GM12878 (cell line): ENCODE measurements around the gene GLG1. TPM values are rescaled to one million over a fixed set of nuclear protein-coding genes. Genes with fewer than 3 reads are reported as not detected.

Experiments used
- ATAC-seq: fragments of 200-7000 bp; cut with Tn5 transposase; 3 replicates; pipeline ENCODE4 v1.9.1; 2020; ENCODE audit warnings: mild to moderate bottlenecking, moderate library complexity
- BruUV-seq: library from RNA; stranded (reverse); fragments of 400-500 nt; replicated peaks from 2 replicates; lab custom pipeline; 2021; lab: Mats Ljungman, UMichigan
- CTCF ChIA-PET: fragments of 300-600 bp; sonication (Branson Sonifier 250); formaldehyde crosslinking; extraction: SDS; loops from one replicate; lab custom pipeline; 2021; ENCODE audit warnings: inconsistent platforms; lab: Yijun Ruan, JAX
- POLR2A ChIA-PET: fragments of 350-600 bp; formaldehyde crosslinking; extraction: SDS; loops from one replicate; lab custom pipeline; 2021; ENCODE audit warnings: inconsistent platforms; lab: Charles Lee
- RAD21 ChIA-PET: fragments of 300-600 bp; sonication (Branson Sonifier 250); formaldehyde crosslinking; loops from one replicate; lab custom pipeline; 2023; ENCODE audit warnings: antibody characterized with exemption; ENCODE audit not compliant: unreplicated experiment; lab: Charles Lee
- SMC1A ChIA-PET: fragments of 300-600 bp; sonication (Branson Sonifier 250); formaldehyde crosslinking; loops from one replicate; lab custom pipeline; 2023; ENCODE audit not compliant: unreplicated experiment, uncharacterized antibody; lab: Charles Lee
- DNase-seq: peaks from one replicate; pipeline ENCODE4 v3.0.0-alpha.2; 2011; ENCODE audit warnings: low read depth, low spot score
- FAIRE-seq: peaks from 3 replicates; lab custom pipeline; 2011; peaks lifted over from hg19 to GRCh38; lab: Jason Lieb, UNC
- H2AFZ ChIP-seq: 2 replicates; pipeline ENCODE4 v1.6.0; 2011; ENCODE audit warnings: low read depth, low read length, control low read depth; ENCODE audit not compliant: control insufficient read depth
- H3K27ac ChIP-seq: 2 replicates; pipeline ENCODE4 v1.5.1; 2011; ENCODE audit warnings: control low read depth; ENCODE audit not compliant: control insufficient read depth, insufficient read depth
- H3K27me3 ChIP-seq, 2 experiments: replicated peaks in 1 of 2; 2 replicates each; pipeline versions ENCODE4 v1.6.0 to v1.6.1; 2011; ENCODE audit warnings: low read length in 1 of 2; ENCODE audit not compliant: control insufficient read depth in 2 of 2, insufficient read depth in 2 of 2
- H3K36me3 ChIP-seq, 2 experiments: 2 replicates each; pipeline ENCODE4 v1.5.1; 2011; ENCODE audit warnings: low read length in 1 of 2; ENCODE audit not compliant: control insufficient read depth in 2 of 2, insufficient read depth in 2 of 2
- H3K4me1 ChIP-seq: 2 replicates; pipeline ENCODE4 v1.6.1; 2011; ENCODE audit warnings: mild to moderate bottlenecking, low read length, moderate library complexity, mixed read lengths; ENCODE audit not compliant: control insufficient read depth, insufficient read depth
- H3K4me2 ChIP-seq: 2 replicates; pipeline ENCODE4 v1.6.0; 2011; ENCODE audit warnings: control low read depth; ENCODE audit not compliant: control insufficient read depth, insufficient read depth
- H3K4me3 ChIP-seq: fragments of 200-600 bp; sonication (generic); 2 replicates; pipeline ENCODE4 v1.5.1; 2016
- H3K79me2 ChIP-seq: 2 replicates; pipeline ENCODE4 v1.6.0; 2011; ENCODE audit warnings: low read length; ENCODE audit not compliant: control insufficient read depth, insufficient read depth
- H3K9ac ChIP-seq: 2 replicates; pipeline ENCODE4 v1.8.0; 2011; ENCODE audit warnings: low read length, control low read depth, mixed read lengths; ENCODE audit not compliant: control insufficient read depth, insufficient read depth
- H3K9me3 ChIP-seq: replicated peaks from 3 replicates; pipeline ENCODE4 v1.5.1; 2011; ENCODE audit warnings: mild to moderate bottlenecking, low read length; ENCODE audit not compliant: control insufficient read depth, insufficient read depth
- H4K20me1 ChIP-seq: 2 replicates; pipeline ENCODE4 v1.6.0; 2011; ENCODE audit not compliant: control insufficient read depth, insufficient read depth
- ATF3 ChIP-seq: IDR thresholded peaks from 2 replicates; pipeline ENCODE4 v1.6.1; 2011; ENCODE audit warnings: low read depth, mild to moderate bottlenecking, low read length, moderate library complexity, borderline replicate concordance; ENCODE audit errors: extremely low read depth
- E2F4 ChIP-seq: IDR thresholded peaks from 2 replicates; pipeline ENCODE4 v1.6.1; 2012; ENCODE audit warnings: low read depth, low read length, improper control_type of control experiment
- ESRRA ChIP-seq: IDR thresholded peaks from 2 replicates; pipeline ENCODE4 v1.6.1; 2012; ENCODE audit warnings: mild to moderate bottlenecking, low read length, improper control_type of control experiment
- ETV6 ChIP-seq, 2 experiments: fragments of 450-650 bp in 1 of 2; IDR thresholded peaks in 1 of 2; conservative IDR thresholded peaks in 1 of 2; 2 replicates each; pipeline ENCODE4 v1.6.1; 2014; ENCODE audit warnings: antibody characterized with exemption in 1 of 2, borderline replicate concordance in 1 of 2, low read depth in 1 of 2, mild to moderate bottlenecking in 1 of 2, moderate library complexity in 1 of 2
- HCFC1 ChIP-seq: fragments of 150-350 bp; IDR thresholded peaks from 2 replicates; pipeline ENCODE4 v1.6.1; 2014; ENCODE audit warnings: low read length
- KLF5 ChIP-seq: fragments of 450-650 bp; IDR thresholded peaks from 2 replicates; pipeline ENCODE4 v1.6.1; 2014; ENCODE audit warnings: mild to moderate bottlenecking; ENCODE audit not compliant: partially characterized antibody
- PML ChIP-seq: IDR thresholded peaks from 2 replicates; pipeline ENCODE4 v1.6.1; 2012; ENCODE audit warnings: low read length, inconsistent platforms
- RB1 ChIP-seq: fragments of 450-650 bp; formaldehyde crosslinking; IDR thresholded peaks from 2 replicates; pipeline ENCODE4 v1.6.1; 2017; ENCODE audit warnings: mild to moderate bottlenecking, borderline replicate concordance
- ZNF622 ChIP-seq: fragments of 450-650 bp; IDR thresholded peaks from 2 replicates; pipeline ENCODE4 v1.6.1; 2017; ENCODE audit warnings: mild to moderate bottlenecking, inconsistent platforms
- ZNF687 ChIP-seq: fragments of 450-650 bp; IDR thresholded peaks from 2 replicates; pipeline ENCODE4 v1.6.1; 2017; ENCODE audit warnings: mild to moderate bottlenecking, moderate library complexity
- WGBS: methylation state at CpG from one replicate; pipeline ENCODE4 v1.1.6; 2016; ENCODE audit warnings: low lambda C conversion rate; ENCODE audit not compliant: insufficient replicate concordance, insufficient coverage; ENCODE audit errors: missing lambda C conversion rate; 5-methylcytosine and 5-hydroxymethylcytosine counted together
- in situ Hi-C: fragments of 300-500 bp; cut with MboI; formaldehyde crosslinking; loops from 9 replicates; pipeline ENCODE4 v1.14.3; 2018; ENCODE audit warnings: mixed read lengths
- intact Hi-C: fragments of 100-400 bp; cut with micrococcal nuclease; formaldehyde crosslinking; loops from one replicate; pipeline ENCODE4 v1.14.2; 2022; ENCODE audit not compliant: unreplicated experiment
- polyA plus RNA-seq, 11 experiments: library from polyadenylated mRNA; depleted of rRNA in 4 of 11; unstranded in 6 of 11; stranded (reverse) in 5 of 11; fragments of >200 nt; fragmentation: Nextera tagmentation in 4 of 11; fragmentation: Illumina TruSeq in 1 of 11; extraction: Ambion mirVana in 4 of 11; extraction: Trizol in 1 of 11; gene quantifications; 1 replicate in 1 of 11; 2 replicates in 10 of 11; pipeline versions ENCODE4 v1.2.1 to v1.2.3, GENCODE V29; 2011 to 2016; ENCODE audit warnings: inconsistent platforms in 2 of 11, missing spikeins in 2 of 11, low read depth in 1 of 11
- total RNA-seq, 4 experiments: library from RNA; depleted of rRNA in 3 of 4; stranded (reverse); fragments of >200 nt in 3 of 4; fragmentation: Illumina TruSeq in 1 of 4; extraction: Trizol in 1 of 4; gene quantifications; 2 replicates each; pipeline versions ENCODE4 v1.2.1 to v1.2.3, GENCODE V29; 2013 to 2021

GLG1 gene
- total and polyA plus RNA-seq, 10 of the 15 experiments (the other 5 are each of a cell fraction or from before 2014, with no cell fraction given), result 7.6 to 49.4 (median 28.2) TPM

GRCh38 chr16:74583926-74584666, 22.8 kb downstream of the GLG1 start:
- FAIRE-seq, result no peak
- Histone ChIP-seq H3K4me1 (peaks cover 11% of the 10 kb centered on the region), H3K79me2 (peaks cover 58% of the 10 kb centered on the region)

GRCh38 chr16:74582970-74583369, 23.9 kb downstream of the GLG1 start:
- ChIA-PET CTCF (no interaction called here), POLR2A (interaction anchor here (0.5 to 2.8 kb wide), 4 partner anchors 23 to 833 kb away, joined by 3 to 10 read pairs (median 8); partner anchors contain the start of gene GLG1), SMC1A (interaction anchor here (1.2 kb wide), 2 partner anchors 11 to 24 kb away, joined by 3 to 5 read pairs; partner anchors contain the start of gene GLG1), RAD21 (interaction anchor here (0.5 kb wide), 1 partner anchor 303 kb away, joined by 3 read pairs; no protein-coding TSS in a partner anchor)
- peaks cover 67% of the 10 kb centered on the region for H3K79me2 ChIP-seq
- H2AFZ ChIP-seq, result no peak overlapping the region
- no peaks in the 10 kb centered on the region for H3K36me3 ChIP-seq
- no peaks in the 10 kb centered on the region for H3K27me3 ChIP-seq
- ATAC-seq (no peak), FAIRE-seq (no peak), DNase-seq (no peak)
- H3K4me1 ChIP-seq, result peaks cover 22% of the 10 kb centered on the region
- no peaks in the 10 kb centered on the region for H3K9me3 ChIP-seq
- in situ Hi-C loops, result no loop called here
- intact Hi-C loops, result no loop called here
- no peak overlapping the region for H3K9ac ChIP-seq
- H4K20me1 ChIP-seq, result no peaks in the 10 kb centered on the region
- H3K4me3 ChIP-seq, result no peak overlapping the region
- WGBS, result 100% methylated on average over 1 of the region's 1 CpG
- BruUV-seq, result no TSS peak
- no peak overlapping the region; the same call in 1 of the 2 replicates for H3K27ac ChIP-seq
- H3K4me2 ChIP-seq, result no peak overlapping the region
- TF ChIP-seq PML (no peak), RB1 (no peak), ESRRA (no peak), E2F4 (no peak), ATF3 (no peak), HCFC1 (no peak), KLF5 (no peak), ZNF622 (no peak), ZNF687 (no peak)

More at GRCh38 chr16:74583926-74584666, 22.8 kb downstream of the GLG1 start:
- SMC1A ChIA-PET, result interaction anchor here (1.2 kb wide), 1 partner anchor 23 kb away, joined by 5 read pairs; the partner anchor contains the start of gene GLG1
- no peaks in the 10 kb centered on the region for H3K36me3 ChIP-seq
- RAD21 ChIA-PET, result interaction anchor here (0.6 kb wide), 1 partner anchor 25 kb away, joined by 3 read pairs; no protein-coding TSS in a partner anchor
- in situ Hi-C loops (no loop called here), intact Hi-C loops (no loop called here)
- DNase-seq (no peak), ATAC-seq (no peak)
- TF ChIP-seq HCFC1 (no peak), ETV6 (conservative IDR thresholded peaks at IDR 0.05 in 1 of 2, IDR thresholded peaks at IDR 0.05 in 1 of 2; ENCODE audit: borderline replicate concordance in 1 of 2, low read depth in 1 of 2) (no peak)
- H3K4me3 ChIP-seq, result no peak overlapping the region
- no peaks in the 10 kb centered on the region for H3K27me3 ChIP-seq
- no peak overlapping the region for H2AFZ ChIP-seq
- no TSS peak for BruUV-seq
- no peaks in the 10 kb centered on the region for H3K9me3 ChIP-seq
- no peaks in the 10 kb centered on the region for H4K20me1 ChIP-seq
- POLR2A ChIA-PET, result interaction anchor here (0.5 to 2.8 kb wide), 4 partner anchors 13 to 89 kb away, joined by 3 to 8 read pairs (median 6); partner anchors contain the start of gene GLG1
- 86% methylated on average over 9 of the region's 9 CpGs for WGBS
- H3K27ac ChIP-seq, result no peak overlapping the region
- H3K9ac ChIP-seq, result no peak overlapping the region
- CTCF ChIA-PET, result no interaction called here
- H3K4me2 ChIP-seq, result no peak overlapping the region
